Left cardiac atrium (tissue), 4 donors: ENCODE results near the gene FGF1. TPM values are rescaled to one million over a fixed set of nuclear protein-coding genes. Genes with fewer than 3 reads are reported as not detected.
A peak's percentile ranks its signal among the peaks of the same experiment; 100 is the strongest.

Experiments
- ATAC-seq, 2 donors: fragments of 200-7000 bp; cut with Tn5 transposase; one replicate each; pipeline ENCODE4 v1.9.1; 2020; ENCODE audit warnings: mild to moderate bottlenecking in 2 of 2, moderate library complexity in 2 of 2
- DNase-seq: peaks from one replicate; pipeline ENCODE4 v3.0.0-alpha.2; 2020
- intact Hi-C, 2 donors: fragments of 100-400 bp; cut with DNase I; formaldehyde crosslinking; loops; one replicate each; pipeline versions ENCODE4 v1.14.1 to v1.15.1; 2022 to 2023
- total RNA-seq, 2 donors: library from RNA; stranded (reverse); fragmentation: NEBNext Ultra II Directional; extraction: Animal tissue kit (Norgen Biotek cat#: 25700); gene quantifications; one replicate each; pipeline ENCODE4 v1.2.1, GENCODE V29; 2021
- donor health status: DM: no; HTN: yes; CAD: no.
- donor health status: DM: no; HTN: yes; CAD: no; lungs with severe emphysema.
- donor health status: DM: yes; HTN: yes; CAD: no.
- donor health status: Dilated cardiomyopathy.

Gene FGF1
- total RNA-seq, 2 donors from 2014 or later, result 33.9 to 39.9 TPM

- DNase-seq, result peak; percentile 51
- peak; percentile 59 to 63 for ATAC-seq
- intact Hi-C loops, result no loop called here
Observed at GRCh38 chr5:142568283-142568995, 117.5 kb downstream of the FGF1 start.

DNA sequence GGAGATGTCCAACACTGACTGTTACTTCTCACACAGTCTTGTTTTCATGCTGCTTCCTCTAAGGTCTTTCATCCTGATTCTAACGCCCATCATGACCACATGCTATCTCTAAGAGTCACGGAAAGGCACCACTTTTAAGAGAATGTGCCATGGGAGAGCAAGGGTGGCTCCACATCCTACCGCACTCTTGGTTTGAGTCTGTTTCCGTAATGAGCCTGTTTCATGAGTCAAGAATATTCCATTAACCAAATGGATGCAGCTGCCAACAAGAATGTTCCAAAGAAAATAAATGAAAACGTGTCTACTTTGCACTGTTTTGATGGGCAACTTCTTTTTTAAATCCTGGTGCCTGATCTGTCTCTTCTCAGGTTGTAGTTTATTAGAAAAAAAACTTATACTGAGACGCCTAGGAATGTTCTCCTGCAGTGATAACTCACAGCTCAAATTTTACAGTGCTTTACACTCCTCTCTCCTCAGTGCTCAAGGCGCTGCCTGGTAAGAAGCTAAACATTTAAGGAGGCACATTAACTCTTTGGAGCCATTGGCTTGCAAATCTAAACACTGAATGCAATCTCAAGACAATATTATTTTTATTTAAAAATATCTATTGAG, 124.3 kb downstream of the FGF1 start:
- DNase-seq (no peak), ATAC-seq (peak in 1 of 2 donors; percentile 80)
- intact Hi-C loops, result no loop called here

- no peak for DNase-seq
- intact Hi-C loops, result no loop called here
- no peak for ATAC-seq
Observed at GRCh38 chr5:142561029-142561428, 124.9 kb downstream of the FGF1 start.

DNA sequence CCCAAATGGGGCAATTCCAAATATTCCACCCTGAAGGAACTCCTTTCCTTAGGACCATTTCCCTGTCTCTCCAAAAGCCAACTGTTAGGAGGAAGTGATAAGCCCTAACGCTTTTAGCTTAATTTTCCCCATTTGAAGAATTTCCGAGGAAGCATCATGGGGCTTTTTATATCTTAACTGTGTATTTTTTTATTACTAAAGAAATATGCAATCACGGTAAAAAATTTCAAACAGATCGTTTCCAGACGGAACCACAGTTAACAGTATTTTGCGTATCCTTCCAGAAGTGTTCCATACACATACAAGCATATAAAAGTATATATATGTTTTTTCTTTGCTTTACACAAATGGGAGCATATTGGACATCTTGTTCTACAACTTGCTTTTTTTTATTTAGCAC, 133.8 kb downstream of the FGF1 start:
- DNase-seq (no peak), ATAC-seq (no peak)
- intact Hi-C loops, result loop anchor here in 1 of 2 donors (5.0 to 10.0 kb wide), 2 partner anchors 400 to 557 kb away; no protein-coding TSS in a partner anchor

DNA sequence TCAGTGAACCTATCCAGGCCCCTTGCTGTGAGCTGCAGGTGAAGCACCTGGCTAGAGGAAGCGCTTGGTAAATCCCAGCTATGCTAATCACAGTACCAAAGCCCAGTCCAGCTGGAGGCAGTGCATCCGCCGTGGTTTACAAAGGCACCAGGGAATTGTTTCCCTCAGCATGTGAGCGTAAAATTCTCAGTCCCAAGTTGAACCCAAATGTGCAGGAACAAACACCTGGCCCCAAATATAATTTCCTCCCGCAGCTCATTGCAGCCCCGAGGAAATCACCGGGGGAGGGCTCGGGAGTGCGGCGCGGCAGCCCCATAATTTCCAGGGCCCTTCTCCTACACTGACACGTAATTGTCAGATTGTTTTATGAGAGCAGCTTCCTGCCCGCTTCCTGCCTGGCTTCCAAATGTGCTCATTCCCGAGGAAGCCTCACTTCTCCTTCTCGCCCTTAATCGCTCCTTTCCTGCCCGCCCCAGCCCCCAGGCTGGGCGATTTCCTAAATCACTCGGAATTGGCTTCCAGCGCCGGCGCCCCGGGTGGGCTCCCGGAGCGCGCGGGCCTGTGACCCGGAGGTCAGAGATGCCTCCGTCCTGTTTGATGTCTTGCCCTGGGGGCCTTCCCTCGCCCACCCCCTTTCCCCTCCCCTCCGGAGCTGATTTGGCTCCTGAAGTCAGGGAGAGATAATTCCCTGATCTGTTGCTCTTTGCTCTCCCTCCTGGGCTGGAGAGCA, 134.4 kb downstream of the FGF1 start:
- intact Hi-C loops, result loop anchor here in 1 of 2 donors (5.0 to 10.0 kb wide), 2 partner anchors 399 to 557 kb away; no protein-coding TSS in a partner anchor
- DNase-seq, result peak; percentile 34
- ATAC-seq, result peak in 1 of 2 donors; percentile 51

DNA sequence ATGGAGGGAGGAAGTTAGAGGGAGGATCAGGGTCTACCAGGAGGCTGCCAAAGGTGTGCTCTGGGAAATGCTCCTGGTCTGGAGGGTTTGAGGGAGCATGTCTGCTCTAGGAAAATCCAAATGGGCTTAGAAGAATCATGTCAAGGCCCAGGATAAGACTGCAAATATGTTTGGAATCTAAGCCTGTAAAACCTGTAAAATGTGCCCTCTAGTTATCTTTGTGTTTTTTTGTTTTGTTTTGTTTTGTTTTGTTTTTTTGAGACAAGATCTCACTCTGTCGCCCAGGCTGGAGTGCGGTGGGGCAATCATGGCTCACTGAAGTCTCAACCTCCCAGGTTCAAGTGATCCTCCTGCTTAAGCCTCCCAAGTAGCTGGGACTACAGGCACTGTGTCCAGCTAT, 135.4 kb downstream of the FGF1 start:
- DNase-seq (no peak), ATAC-seq (no peak)
- intact Hi-C loops, result loop anchor here in 1 of 2 donors (5.0 to 10.0 kb wide), 2 partner anchors 398 to 556 kb away; no protein-coding TSS in a partner anchor

DNA sequence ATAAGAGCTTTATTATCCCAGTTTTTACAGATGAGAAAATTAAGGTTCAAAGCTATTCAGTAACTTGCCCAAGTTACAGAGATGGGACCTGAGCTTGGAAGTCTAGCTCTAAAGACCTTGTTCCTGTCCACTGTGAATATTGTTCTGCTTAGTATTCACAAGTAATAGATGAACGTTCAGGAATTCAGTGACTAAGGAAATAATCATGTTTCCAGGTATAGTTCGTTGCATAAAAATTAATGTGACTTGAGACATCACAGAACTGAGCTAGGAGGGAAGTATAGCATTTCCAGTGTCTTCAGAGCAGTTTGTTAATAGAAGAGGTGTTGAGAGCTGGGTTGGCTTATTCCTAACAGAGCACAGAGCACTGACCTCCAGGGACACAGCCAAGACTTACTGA, 136.1 kb downstream of the FGF1 start:
- DNase-seq (no peak), ATAC-seq (no peak)
- intact Hi-C loops, result loop anchor here (2.0 to 10.0 kb wide), 5 partner anchors 225 to 555 kb away; partner anchors contain the start of gene SPRY4 (in 1 of the 2)

GRCh38 chr5:142548739-142549275, 137.1 kb downstream of the FGF1 start:
- intact Hi-C loops, result loop anchor here (2.0 to 10.0 kb wide), 3 partner anchors 224 to 396 kb away; partner anchors contain the start of gene SPRY4 (in 1 of the 2)
- ATAC-seq (peak; percentile 90 to 92), DNase-seq (peak; percentile 53)

DNA sequence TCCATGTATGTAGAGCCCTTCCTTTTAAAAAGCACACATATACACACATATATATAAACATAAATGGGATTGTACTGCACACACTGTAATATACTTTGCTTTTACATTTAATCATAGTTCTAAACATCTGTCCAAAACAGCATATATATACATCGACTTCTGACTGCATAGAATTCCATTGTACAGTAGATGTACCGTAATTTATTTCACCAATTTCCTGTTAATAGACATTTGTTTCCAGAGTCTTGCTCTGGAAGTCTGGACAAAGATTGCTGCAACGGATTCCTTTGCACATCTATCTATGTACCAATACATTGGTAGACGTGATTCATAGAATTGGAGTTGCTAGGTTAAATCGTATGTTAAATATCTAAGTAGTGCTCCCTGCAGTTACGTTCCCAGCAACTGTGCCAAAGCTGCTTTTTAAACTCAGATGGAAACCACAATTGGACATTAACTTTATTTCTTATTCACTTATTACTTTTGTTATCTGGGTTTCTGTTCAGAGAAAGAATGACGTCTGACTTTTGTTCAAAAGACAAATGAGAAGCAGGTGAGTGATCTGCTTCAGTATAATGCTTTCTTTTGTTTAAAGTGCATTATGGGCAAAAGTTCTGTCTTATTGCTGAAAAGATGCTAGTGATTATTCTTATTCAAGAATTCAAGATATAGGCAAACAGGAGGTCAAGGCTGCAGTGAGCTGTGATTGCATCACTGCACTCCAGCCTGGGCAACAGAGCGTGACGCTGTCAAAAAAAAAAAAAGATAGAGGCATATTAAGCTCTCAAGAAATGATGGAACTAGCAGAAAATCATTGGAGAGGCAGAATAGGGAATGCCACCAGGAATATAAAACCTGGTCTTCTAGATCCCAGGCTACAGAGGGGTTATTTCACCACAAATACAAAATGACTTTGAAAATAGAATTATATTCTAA, 138.2 kb downstream of the FGF1 start:
- ATAC-seq (no peak), DNase-seq (no peak)
- intact Hi-C loops, result loop anchor here (2.0 to 10.0 kb wide), 3 partner anchors 223 to 395 kb away; partner anchors contain the start of gene SPRY4 (in 1 of the 2)

GRCh38 chr5:142545650-142546322, 140.1 kb downstream of the FGF1 start:
- no peak for ATAC-seq
- intact Hi-C loops, result loop anchor here (5.0 to 10.0 kb wide), 2 partner anchors 221 to 228 kb away; partner anchors contain the start of gene SPRY4 (in 1 of the 2)
- DNase-seq, result no peak

GRCh38 chr5:142544946-142545649, 140.8 kb downstream of the FGF1 start:
- intact Hi-C loops, result loop anchor here (5.0 to 10.0 kb wide), 3 partner anchors 98 to 228 kb away; partner anchors contain the start of gene SPRY4 (in 1 of the 2)
- no peak for DNase-seq
- no peak for ATAC-seq

GRCh38 chr5:142544071-142544753, 141.7 kb downstream of the FGF1 start:
- no peak for DNase-seq
- no peak for ATAC-seq
- intact Hi-C loops, result loop anchor here (5.0 to 10.0 kb wide), 2 partner anchors 97 to 219 kb away; partner anchors contain the start of gene SPRY4 (in 1 of the 2)

DNA sequence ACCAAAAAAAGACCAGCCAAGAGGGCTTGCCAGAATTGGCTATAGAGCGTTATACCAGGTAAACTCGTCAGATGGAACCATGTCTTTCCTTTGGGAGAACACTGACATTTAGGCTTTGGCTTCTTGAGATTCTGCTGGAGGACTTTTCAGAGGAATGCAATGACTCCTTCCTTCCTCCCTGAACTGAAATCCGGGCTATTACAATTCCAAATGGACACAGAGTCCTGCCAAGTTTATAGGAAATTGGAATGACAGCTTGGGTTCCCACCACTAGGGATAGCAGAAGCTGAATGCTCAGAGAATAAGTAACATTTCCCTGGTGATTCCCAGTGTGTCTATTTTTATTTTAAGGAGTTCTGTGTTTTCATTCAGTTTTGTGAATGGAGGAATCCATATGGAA, 143.0 kb downstream of the FGF1 start:
- intact Hi-C loops, result loop anchor here (5.0 to 10.0 kb wide), 2 partner anchors 96 to 218 kb away; partner anchors contain the start of gene SPRY4 (in 1 of the 2)
- DNase-seq, result no peak
- ATAC-seq, result peak; percentile 58 to 66
